Measurements from ENCODE around the gene RAB30.
A peak's percentile ranks its signal among the peaks of the same experiment; 100 is the strongest.

Gene RAB30

DNA sequence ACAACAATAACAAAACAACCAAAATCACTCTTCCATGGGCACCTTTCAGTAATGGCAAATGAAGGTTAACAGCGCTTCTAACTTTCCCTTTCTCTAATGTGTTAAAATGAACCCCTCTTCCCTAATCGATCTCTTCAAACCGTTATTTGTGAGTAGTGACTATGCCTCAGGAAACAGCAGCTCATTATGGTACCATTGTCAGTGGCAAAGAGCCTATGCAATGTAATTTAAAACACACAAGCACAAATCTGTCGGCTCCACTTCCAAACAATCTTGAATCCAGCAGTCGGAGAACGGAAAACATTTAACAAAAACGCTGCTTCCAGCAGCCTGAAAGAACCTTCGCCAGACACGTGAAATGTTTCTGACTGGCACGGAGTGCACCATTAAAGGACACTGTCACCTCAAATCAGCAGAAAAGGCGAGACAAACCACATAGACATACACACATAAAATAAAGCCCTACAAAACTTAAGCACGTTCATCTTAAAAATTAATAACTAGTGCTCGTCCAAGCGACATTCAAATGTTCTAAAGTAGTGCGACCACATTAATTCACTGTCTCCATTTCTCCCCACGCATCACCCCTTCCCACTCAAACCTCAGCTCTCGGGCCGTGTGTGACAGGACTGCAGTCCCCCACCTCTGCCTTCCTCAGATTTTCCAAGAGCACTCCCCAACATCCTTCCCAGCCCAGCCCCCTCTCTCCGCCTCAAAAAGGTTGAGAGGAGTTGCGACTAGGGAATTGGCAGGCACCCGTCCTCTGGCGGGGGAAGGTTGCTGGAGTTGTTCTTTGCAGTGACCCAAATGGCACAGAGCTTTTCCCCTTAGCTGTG lies 748 bp downstream of the RAB30 start:
- no peak for DNase-seq (ENCODE audit: low read depth)

- peak; percentile 74 for DNase-seq (ENCODE audit: low read depth)
Observed at GRCh38 chr11:83070044-83070701, 1.5 kb downstream of the RAB30 start.

DNA sequence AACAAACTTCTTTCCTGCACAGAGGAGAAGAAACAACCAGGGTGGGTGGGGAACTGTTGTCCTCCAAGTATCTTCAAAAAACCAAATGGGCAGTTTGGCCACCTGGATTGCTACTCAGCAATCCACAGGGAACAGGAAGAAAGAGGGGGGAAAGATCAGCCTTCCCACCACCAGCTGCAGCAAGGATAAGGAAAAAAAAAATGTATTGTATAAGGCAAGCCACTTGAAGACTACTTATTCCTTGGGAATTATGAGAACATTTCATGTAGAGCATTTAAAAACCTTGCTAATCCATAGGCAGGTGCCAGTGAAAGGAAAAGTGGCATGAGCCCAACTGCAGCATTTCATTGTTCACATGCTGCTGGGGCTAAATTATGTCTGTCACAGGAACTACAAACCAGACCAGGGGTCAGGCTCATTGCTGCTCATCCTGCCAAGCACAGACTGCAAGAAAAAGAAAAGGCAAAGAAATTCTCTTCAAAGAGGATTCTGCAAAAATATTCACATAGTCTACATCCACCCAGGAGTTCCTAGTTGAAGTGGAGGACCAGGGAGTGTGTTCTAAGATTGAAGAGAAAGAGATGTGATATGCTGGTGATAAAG lies 2.2 kb downstream of the RAB30 start:
- DNase-seq (ENCODE audit: low read depth): no peak

DNA sequence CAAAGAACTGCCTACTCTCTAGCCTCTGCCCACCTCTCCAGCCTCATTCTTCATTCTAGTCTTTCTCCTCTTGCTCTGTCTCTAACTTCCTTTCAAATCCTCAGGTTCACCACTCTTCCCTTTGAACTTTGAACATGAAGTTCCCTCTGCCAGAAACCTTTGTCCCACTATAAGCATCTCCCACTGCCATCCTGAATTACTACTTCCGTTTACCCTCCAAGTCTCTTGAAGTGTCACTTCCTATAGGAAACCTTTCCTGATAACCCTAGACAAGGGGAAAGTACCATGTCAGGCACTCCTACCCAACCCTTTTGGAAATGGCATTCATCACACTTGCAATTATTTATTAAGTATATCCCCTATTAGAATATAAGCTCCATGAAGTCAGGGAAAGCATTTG lies 3.1 kb downstream of the RAB30 start:
- DNase-seq (ENCODE audit: low read depth): no peak

GRCh38 chr11:83064011-83064410 lies 7.7 kb downstream of the RAB30 start:
- no peak for DNase-seq (ENCODE audit: low read depth)

- DNase-seq (ENCODE audit: low read depth): peak; percentile 59
Observed at GRCh38 chr11:83063073-83063754, 8.5 kb downstream of the RAB30 start.

DNA sequence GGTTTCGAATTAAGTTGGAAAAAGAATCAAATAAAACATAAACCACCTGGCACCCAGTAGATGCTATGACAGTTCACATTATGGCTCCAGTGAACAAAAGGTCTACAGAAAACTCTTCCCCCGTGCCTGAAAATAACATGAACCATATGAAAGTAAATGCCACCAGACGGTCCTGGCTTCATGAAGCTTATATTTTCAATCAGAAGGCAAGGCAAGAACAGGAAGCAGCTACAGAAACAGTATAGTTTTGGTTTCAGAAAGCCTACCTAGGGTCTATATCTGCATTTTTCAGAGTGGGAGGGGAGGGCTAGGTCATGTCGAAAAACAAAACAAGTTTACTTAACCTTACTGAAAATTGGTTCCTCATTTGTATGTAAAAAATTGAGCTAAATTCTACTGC lies 9.8 kb downstream of the RAB30 start:
- DNase-seq (ENCODE audit: low read depth): no peak

GRCh38 chr11:83060965-83061364 lies 10.7 kb downstream of the RAB30 start:
- no peak for DNase-seq (ENCODE audit: low read depth)

DNA sequence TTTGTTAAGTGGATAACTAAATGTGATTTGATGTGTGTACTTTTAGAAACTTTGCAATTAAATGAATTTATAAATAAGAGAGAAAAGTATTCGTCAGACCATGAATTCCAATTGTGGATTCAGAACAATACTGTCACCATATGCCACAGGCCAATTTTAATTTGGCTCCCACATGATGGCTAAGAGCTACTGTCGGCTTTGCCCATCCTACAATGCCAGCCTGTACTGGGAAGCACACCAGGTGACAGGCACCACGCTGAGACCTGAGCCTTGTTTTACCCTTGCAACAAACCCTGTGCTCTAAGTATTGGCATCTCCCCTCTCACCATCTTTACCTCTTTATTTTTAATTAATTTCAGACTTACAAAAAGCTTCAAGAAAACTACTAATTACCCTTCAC lies 14.0 kb downstream of the RAB30 start:
- DNase-seq (ENCODE audit: low read depth): no peak

GRCh38 chr11:83056611-83057010 lies 15.1 kb downstream of the RAB30 start:
- no peak for DNase-seq (ENCODE audit: low read depth)

GRCh38 chr11:83056204-83056603 lies 15.5 kb downstream of the RAB30 start:
- no peak for DNase-seq (ENCODE audit: low read depth)

GRCh38 chr11:83054904-83055380 lies 16.8 kb downstream of the RAB30 start:
- DNase-seq (ENCODE audit: low read depth): no peak

DNA sequence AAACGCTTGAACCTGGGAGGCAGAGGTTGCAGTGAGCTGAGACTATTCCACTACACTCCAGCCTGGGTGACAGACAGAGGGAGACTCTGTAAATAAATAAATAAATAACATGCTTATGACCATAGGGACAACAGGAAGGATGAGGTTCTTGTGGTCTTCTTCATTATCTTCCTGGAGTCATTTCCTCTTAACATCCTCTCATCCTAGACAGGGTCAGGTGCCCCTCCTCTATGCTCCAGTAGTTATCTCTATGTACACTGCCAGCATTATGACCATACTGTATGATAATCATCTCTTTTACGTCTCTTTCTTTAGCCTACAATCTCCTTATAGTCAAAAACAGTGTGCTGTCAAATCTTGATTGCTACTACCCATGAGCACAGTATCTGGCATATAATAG lies 17.7 kb downstream of the RAB30 start:
- no peak for DNase-seq (ENCODE audit: low read depth)

DNA sequence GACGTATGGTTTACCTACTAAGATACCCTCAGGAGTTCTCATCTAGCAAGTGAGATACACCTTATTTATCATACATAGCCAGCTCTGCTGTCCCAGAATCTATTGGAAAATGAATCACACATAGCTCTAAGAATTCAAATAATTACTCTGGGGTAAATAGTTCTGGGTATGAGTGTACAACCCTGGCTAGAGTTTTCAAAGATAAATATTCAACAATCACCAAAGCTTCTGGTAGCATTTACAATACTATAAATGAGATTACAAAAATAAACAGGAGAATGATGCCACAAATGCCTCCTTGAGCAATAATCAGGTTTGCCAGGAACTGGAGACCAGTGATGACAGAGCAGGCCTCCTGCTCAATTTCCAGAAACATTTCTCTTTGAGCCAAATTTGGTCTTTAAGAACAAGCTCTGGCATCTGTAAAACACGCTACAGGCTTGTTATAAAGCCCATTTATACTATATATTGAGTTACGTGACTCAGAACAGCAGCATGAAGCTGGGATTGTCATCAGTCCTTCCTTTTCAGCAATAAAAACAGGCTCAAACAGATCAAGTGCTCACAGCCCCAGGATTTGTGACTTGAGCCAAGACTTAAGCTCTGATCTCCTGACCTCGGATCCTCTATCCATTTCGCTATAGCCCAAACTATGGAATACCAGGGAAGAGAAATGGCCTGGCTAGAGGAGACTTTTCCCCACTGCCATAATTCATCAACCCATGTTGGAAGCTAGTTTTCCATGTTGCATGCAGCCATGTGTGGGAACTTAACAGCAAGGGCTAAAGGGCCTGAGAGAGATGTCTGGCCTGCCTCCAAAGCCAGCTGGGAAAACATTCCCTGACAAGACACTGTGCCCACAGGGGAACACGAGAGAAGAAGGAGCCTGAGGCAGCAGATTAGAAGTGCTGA lies 19.7 kb downstream of the RAB30 start:
- DNase-seq (ENCODE audit: low read depth): peak; percentile 97

GRCh38 chr11:83047515-83048225 lies 24.0 kb downstream of the RAB30 start:
- no peak for DNase-seq (ENCODE audit: low read depth)

DNA sequence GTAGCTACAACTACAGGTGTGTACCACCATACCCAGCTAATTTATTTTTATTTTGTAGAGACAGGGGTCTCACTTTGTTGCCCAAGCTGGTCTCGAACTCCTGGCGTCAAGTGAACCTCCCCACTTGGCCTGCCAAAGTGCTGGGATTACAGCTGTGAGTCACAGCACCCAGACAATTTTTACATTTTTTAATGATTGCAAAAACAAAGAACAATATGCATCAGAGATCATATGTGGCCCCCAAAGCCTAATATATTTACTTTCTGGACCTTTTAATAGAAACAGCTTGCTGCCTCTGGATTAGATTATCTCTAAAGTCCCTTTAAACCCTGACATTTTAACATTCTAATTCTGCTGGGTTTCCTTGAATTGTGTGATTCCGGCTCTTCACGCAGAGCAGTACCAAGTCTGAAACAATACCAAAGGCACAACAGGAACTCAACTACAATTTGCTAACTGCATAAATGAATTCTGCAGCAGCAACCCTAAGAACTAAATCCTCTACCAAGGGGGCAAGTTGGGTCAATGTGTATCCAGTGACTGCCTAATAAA lies 25.0 kb downstream of the RAB30 start:
- peak; percentile 48 for DNase-seq (ENCODE audit: low read depth)

DNA sequence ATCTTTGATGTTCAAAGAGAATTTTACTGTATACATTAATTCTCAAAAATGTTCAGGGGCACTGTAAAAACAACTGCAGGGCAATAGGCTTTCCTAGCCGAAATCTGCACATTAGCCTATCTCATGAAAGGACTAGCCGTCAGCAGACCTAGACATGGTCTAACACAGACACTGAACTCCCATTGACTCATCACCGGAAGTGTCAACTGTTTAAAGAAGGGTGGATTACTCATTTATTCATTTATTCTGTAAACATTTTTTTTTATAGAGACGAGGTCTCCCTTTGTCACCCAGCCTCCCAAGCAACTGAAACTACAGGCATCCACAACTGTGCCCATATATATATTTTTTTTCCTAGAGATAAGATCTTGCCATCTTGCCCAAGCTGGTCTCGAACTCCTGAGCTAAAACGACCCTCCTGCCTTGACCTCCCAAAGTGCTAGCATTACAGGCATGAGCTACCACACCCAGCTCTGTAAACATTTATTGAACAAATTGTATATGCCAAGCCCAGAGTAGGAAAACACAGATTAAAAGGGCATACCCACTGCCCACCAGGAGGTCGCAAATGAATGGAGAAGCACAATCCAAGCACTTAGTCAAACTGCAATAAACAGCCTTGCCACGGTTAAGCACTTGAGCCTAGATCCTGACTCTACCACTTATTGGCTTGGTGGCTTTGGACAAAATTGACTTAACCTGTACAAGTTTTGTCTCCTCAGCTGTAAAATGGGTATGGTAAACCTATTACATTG lies 26.6 kb downstream of the RAB30 start:
- DNase-seq (ENCODE audit: low read depth): peak; percentile 93

GRCh38 chr11:83042964-83043711 lies 28.6 kb downstream of the RAB30 start:
- peak; percentile 39 for DNase-seq (ENCODE audit: low read depth)

DNA sequence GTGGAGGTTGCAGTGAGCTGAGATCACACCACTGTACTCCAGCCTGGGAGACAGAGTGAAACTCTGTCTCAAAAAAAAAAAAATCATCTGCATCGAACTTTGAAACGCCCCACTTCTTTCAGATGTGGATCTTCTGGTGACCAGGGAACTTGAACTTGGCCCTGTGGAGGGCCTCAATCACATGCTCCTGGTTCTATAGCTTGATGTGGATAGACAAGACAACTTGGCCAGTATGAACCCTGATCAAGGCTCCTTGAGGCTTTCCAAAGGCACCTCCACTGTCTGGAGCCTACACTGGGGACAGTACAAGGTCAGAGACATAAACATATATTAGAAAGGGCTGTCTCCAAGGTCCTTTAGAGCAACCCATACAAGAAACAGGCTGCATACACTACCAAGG lies 30.6 kb downstream of the RAB30 start:
- no peak for DNase-seq (ENCODE audit: low read depth)
